Gastrocnemius medialis (tissue), 4 donors: Measurements from ENCODE around the gene IST1. TPM values are rescaled to one million over a fixed set of nuclear protein-coding genes. Genes with fewer than 3 reads are reported as not detected.
A peak's percentile ranks its signal among the peaks of the same experiment; 100 is the strongest.

ENCODE experiments used
- ATAC-seq, 2 donors: fragments of 150-250 bp; one replicate each; pipeline ENCODE4 v1.9.1; 2016
- DNase-seq, 2 donors: peaks; one replicate each; pipeline ENCODE4 v3.0.0-alpha.2; 2019
- H3K27ac ChIP-seq, 4 donors: fragments of 200-600 bp; sonication (generic); 1 replicate in 1 of 4; 2 replicates in 3 of 4; pipeline ENCODE4 v1.5.1; 2016 to 2018; ENCODE audit warnings: mild to moderate bottlenecking in 2 of 4, moderate library complexity in 1 of 4
- H3K27me3 ChIP-seq, 3 donors: fragments of 200-600 bp; sonication (generic) in 2 of 3; 1 replicate in 1 of 3; 2 replicates in 2 of 3; pipeline versions ENCODE4 v1.5.1 to v1.6.0; 2016 to 2019; ENCODE audit warnings: mild to moderate bottlenecking in 1 of 3, moderate library complexity in 1 of 3
- H3K36me3 ChIP-seq, 2 donors: fragments of 200-600 bp; sonication (generic) in 1 of 2; one replicate each; pipeline ENCODE4 v1.5.1; 2017 to 2018
- H3K4me1 ChIP-seq, 2 donors: fragments of 200-600 bp; sonication (generic) in 1 of 2; one replicate each; pipeline ENCODE4 v1.5.1; 2016 to 2017; ENCODE audit warnings: mild to moderate bottlenecking in 2 of 2
- H3K4me3 ChIP-seq, 4 donors: fragments of 200-600 bp; sonication (generic) in 3 of 4; 1 replicate in 1 of 4; 2 replicates in 3 of 4; pipeline ENCODE4 v1.5.1; 2016 to 2019; ENCODE audit warnings: mild to moderate bottlenecking in 2 of 4
- H3K9me3 ChIP-seq, 3 donors: fragments of 200-600 bp; sonication (generic) in 2 of 3; 1 replicate in 1 of 3; 2 replicates in 2 of 3; pipeline ENCODE4 v1.5.1; 2016 to 2019
- CTCF ChIP-seq, 5 experiments: fragments of 450-650 bp in 3 of 5; fragments of 200-600 bp in 2 of 5; sonication (generic) in 2 of 5; IDR thresholded peaks in 4 of 5; conservative IDR thresholded peaks in 1 of 5; 1 replicate in 4 of 5; 2 replicates in 1 of 5; pipeline ENCODE4 v1.5.1; 2016 to 2019; ENCODE audit warnings: antibody characterized with exemption in 5 of 5, mild to moderate bottlenecking in 3 of 5, moderate library complexity in 3 of 5
- POLR2A ChIP-seq, 2 donors: fragments of 450-650 bp; IDR thresholded peaks; one replicate each; pipeline ENCODE4 v1.6.1; 2017; ENCODE audit warnings: antibody characterized with exemption in 2 of 2, mild to moderate bottlenecking in 2 of 2, moderate library complexity in 2 of 2
- in situ Hi-C, 4 donors: fragments of 200-750 bp; cut with MboI; loops; one replicate each; pipeline versions ENCODE4 v1.15.0 to v1.8.0; 2017; ENCODE audit warnings: low sequenced_read_pairs in 4 of 4
- intact Hi-C: fragments of 100-400 bp; cut with DNase I; formaldehyde crosslinking; loops from one replicate; pipeline ENCODE4 v1.15.1; 2023; ENCODE audit warnings: low total_unique reads
- total RNA-seq, 4 donors: library from RNA; depleted of rRNA; stranded (reverse); fragments of >200 nt; gene quantifications; one replicate each; pipeline versions ENCODE4 v1.1.0 to v1.2.3, GENCODE V29; 2016

IST1 gene
- total RNA-seq, 4 donors from 2014 or later: 90.8 to 141 (median 112) TPM

GRCh38 chr16:71854369-71854948, 40.9 kb upstream of the IST1 start:
- Histone ChIP-seq H3K36me3 (peaks cover 0 to 28% of the 10 kb centered on the region in 2 donors), H3K4me3 (no peak overlapping the region), H3K4me1 (peaks cover 19 to 23% of the 10 kb centered on the region in 2 donors), H3K9me3 (no peaks in the 10 kb centered on the region), H3K27me3 (no peaks in the 10 kb centered on the region), H3K27ac (no peak overlapping the region)
- intact Hi-C loops: no loop called here
- DNase-seq (no peak), ATAC-seq (no peak)
- TF ChIP-seq CTCF (IDR thresholded peaks at IDR 0.05 in 4 of 5, conservative IDR thresholded peaks at IDR 0.05 in 1 of 5) (no peak), POLR2A (IDR thresholded peaks at IDR 0.05) (no peak)
- in situ Hi-C loops: no loop called here

DNA sequence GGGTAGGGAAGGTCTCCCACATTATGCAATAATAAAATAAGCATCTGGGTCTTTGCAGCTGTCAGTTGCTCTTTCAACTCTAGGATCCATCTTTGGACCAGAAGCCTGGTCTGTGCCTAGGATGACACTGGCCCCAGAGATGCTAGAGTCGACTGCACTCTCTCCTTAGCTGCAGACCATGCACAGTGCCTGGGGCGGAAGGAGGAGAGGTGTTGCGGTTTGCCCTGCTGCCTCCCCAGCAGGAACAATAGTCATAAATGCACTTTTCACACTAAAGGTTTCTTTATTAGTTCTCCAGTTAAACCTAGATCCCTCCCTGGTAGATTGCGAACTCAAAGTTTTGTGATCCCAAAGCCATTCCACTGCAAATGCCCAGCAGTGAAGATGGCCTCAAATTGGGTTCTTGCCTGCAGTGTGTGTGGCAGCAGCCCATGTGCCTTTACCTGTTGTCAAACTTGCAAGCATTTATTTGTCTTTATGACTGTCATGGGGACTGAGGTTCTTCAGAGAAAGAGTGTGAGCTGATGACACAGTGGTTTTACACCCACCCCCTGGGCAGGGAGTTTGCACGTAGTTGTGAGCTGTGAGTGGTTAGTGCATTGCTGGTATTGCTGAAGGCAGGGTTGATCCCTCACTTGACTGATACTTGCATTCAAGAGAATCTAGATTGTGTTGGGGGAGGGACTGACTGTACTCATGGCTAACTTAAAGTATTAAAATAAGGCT, 39.2 kb upstream of the IST1 start:
- H3K4me1 ChIP-seq: peaks cover 22 to 25% of the 10 kb centered on the region in 2 donors
- intact Hi-C loops (no loop called here), in situ Hi-C loops (no loop called here)
- H3K4me3 ChIP-seq: no peak overlapping the region
- H3K27me3 ChIP-seq: no peaks in the 10 kb centered on the region
- DNase-seq (no peak), ATAC-seq (no peak)
- H3K36me3 ChIP-seq: peaks cover 0 to 22% of the 10 kb centered on the region in 2 donors
- H3K9me3 ChIP-seq: no peaks in the 10 kb centered on the region
- peak overlapping the region in 2 of 4 donors; percentile 19 to 73 for H3K27ac ChIP-seq
- TF ChIP-seq CTCF (IDR thresholded peaks at IDR 0.05 in 4 of 5, conservative IDR thresholded peaks at IDR 0.05 in 1 of 5) (no peak), POLR2A (IDR thresholded peaks at IDR 0.05) (no peak)

GRCh38 chr16:71859762-71860521, 35.4 kb upstream of the IST1 start:
- H3K27me3 ChIP-seq: no peaks in the 10 kb centered on the region
- peaks cover 20 to 22% of the 10 kb centered on the region in 2 donors for H3K4me1 ChIP-seq
- DNase-seq (no peak), ATAC-seq (no peak)
- H3K36me3 ChIP-seq: peaks cover 0 to 22% of the 10 kb centered on the region in 2 donors
- intact Hi-C loops (no loop called here), in situ Hi-C loops (no loop called here)
- TF ChIP-seq POLR2A (IDR thresholded peaks at IDR 0.05): no peak
- TF ChIP-seq CTCF (IDR thresholded peaks at IDR 0.05 in 4 of 5, conservative IDR thresholded peaks at IDR 0.05 in 1 of 5): no peak
- no peak overlapping the region for H3K4me3 ChIP-seq
- peak overlapping the region; percentile 28 to 73 (median 64) for H3K27ac ChIP-seq
- no peaks in the 10 kb centered on the region for H3K9me3 ChIP-seq

GRCh38 chr16:71863995-71864394, 31.3 kb upstream of the IST1 start:
- Histone ChIP-seq H3K4me1 (peaks cover 7 to 8% of the 10 kb centered on the region in 2 donors), H3K4me3 (no peak overlapping the region), H3K9me3 (no peaks in the 10 kb centered on the region), H3K27me3 (no peaks in the 10 kb centered on the region), H3K27ac (no peak overlapping the region), H3K36me3 (peaks cover 0 to 22% of the 10 kb centered on the region in 2 donors)
- DNase-seq (no peak), ATAC-seq (no peak)
- intact Hi-C loops: no loop called here
- TF ChIP-seq CTCF (IDR thresholded peaks at IDR 0.05 in 4 of 5, conservative IDR thresholded peaks at IDR 0.05 in 1 of 5): no peak
- no peak for TF ChIP-seq POLR2A (IDR thresholded peaks at IDR 0.05)
- in situ Hi-C loops: no loop called here
